HG02852 (cell line): ENCODE measurements around the gene CCNJL.

ENCODE experiments used
- ATAC-seq: cut with Tn5 transposase; IDR thresholded peaks from one replicate; pipeline ENCODE4 v1.9.1; 2021; ENCODE audit warnings: mild to moderate bottlenecking, moderate library complexity; ENCODE audit not compliant: unreplicated experiment

The CCNJL gene

DNA sequence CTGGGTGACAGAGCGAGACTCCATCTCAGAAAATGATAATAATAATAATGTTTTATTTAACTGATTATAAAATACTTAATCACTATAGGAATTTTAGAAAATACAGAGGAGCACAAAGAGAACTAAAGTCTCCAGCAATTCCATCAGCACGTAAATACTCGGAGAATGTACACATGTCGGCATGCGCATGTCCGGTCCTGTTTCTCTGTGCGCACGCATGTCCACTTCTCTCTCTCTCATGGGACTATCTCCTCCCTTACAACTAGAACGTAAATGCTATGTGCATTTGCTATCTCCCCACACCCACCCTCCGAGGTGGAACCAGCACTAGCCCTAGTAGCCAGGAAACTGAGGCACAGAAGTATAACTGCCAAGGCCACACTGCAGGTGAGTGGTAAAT, 19.0 kb downstream of the CCNJL start:
- no peak for ATAC-seq

DNA sequence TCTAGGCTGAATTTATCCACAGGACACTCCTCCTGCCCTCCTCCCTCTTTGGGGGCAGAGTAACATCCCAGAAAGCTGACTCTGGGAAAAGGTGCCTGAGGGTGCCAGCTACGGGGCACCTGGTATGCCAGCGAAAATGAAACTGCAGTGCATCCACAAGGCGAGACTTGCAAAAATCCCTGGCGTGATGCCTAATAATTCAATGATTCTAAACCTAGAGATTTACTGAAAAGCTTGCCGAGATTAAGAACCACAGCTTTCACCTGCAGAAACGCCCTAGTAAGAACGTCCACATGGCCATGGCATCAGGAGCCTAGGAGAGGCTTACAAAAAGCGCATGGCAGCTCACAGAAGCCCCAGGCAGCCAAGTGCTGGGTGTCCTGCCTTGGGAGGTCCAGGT, 20.9 kb downstream of the CCNJL start:
- no peak for ATAC-seq

DNA sequence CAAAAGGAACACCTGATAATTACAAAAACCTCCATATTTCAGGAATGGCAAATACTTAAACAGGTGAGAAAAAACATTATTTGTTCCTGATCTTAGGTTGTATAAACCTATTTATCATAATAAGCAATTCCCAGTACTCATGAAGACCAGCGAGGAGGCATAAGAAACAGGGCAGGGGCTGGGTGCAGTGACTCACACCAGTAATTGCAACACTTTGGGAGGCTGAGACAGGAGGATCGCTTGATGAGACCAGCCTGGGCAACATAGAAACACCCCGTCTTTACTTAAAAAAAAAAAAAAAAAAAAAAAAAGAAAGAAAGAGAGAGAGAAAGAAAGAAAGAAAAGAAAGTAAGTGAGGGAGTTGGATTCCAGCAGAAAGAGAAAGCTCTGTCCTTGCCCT, 21.6 kb downstream of the CCNJL start:
- no peak for ATAC-seq

DNA sequence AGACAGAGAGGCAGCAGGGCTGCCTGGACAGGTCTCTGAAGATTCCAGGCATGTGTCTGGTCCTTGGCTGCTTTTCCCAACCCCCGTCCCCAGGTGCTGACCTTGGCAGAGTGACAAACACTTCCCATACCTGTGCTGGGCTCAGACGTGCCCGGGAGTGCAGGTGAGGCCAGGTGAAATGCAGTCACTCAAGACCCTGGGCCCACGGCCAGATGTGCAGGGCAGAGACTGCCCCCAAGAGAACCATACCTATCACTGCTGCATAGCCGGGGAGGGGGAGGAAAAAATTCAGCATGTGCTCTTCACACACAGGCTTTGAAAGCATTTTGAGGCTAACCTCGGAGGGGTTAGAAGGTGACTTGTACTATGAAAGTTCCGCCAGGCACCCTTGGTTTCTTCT, 22.6 kb downstream of the CCNJL start:
- no peak for ATAC-seq

DNA sequence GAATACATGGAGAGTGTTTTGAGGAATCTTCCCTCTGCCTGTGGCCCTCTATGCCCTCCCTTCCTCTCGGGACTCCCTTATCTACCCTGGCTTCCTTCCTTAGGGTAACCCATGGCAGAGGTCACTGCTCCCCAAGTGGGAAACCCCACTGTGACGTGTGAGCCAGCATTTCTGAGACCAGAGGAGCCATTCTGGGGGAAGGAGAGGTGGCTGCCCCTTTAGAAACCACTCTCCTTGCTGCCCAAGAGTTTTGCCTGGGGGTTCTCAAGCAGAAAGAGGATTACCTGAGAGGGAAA, 23.1 kb downstream of the CCNJL start:
- ATAC-seq = no peak

DNA sequence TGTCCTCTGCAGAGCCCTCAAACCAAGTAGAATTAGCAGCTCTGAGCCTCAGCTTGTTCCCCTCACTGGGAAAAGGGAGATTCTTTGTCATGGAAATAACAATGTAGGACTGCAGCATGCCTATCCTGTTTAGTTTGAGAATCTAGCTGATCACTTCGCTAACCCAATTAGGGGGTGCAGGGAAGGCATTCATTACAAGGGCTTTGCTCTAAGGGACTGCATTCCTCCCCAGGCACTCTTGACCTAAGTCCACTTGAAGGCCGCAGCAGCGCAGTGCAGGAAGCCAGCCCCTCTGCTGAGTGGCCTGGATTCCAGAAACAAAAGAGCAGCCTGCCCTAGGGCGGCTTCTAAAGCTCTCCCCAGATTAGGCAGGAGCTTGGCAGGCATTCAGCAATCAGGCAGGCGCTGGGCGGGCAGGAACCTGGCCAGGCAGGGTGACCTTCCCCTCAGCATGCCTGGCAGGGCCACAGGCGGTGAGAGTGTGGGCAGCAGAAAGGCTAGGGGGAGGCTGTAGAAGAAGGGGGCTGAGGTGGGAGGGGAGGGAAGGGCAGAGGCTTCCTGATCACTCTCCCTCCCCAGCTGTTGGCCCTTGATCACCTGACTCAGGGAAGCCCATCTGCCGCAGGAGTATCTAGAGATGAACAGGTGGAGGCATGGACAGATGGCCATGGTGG, 24.8 kb downstream of the CCNJL start:
- ATAC-seq = no peak

DNA sequence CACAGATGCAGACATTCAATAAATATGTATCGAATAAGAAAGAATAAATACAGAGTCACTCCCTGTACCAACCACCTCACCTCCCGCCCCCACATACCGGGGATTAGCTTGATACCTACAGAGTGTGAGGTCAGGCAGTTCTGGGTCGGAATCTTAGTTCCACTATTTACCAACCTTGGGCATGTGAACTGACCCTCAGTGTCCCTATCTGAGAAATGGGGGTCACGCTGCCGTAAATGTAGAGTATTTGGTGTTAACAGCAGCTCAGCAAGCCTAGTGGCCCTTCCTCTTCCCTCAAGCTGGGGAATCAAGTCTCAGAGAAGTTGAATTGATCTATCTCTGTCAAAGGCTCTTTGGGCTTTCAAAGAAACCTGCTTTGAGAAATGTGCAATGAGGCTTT, 25.4 kb downstream of the CCNJL start:
- no peak for ATAC-seq

DNA sequence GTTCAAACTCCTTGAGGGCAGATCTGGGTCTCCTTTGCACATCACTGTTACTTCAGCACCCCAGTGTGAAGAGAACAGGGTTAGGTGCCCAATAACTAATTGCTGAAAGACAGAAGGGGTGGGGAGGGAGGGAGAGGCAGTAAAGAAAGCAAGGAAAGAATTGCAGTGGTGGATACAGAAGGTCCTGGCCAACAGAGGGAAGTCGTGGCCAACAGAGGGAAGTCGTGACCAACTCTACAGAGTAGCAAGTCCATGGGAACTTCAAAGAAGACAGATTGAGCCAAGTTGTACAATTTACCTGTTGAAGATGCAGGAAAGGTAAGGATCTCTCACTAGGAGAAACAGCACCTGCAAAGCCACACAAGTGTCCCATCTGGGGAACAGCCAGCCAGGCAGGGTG, 27.0 kb downstream of the CCNJL start:
- no peak for ATAC-seq

DNA sequence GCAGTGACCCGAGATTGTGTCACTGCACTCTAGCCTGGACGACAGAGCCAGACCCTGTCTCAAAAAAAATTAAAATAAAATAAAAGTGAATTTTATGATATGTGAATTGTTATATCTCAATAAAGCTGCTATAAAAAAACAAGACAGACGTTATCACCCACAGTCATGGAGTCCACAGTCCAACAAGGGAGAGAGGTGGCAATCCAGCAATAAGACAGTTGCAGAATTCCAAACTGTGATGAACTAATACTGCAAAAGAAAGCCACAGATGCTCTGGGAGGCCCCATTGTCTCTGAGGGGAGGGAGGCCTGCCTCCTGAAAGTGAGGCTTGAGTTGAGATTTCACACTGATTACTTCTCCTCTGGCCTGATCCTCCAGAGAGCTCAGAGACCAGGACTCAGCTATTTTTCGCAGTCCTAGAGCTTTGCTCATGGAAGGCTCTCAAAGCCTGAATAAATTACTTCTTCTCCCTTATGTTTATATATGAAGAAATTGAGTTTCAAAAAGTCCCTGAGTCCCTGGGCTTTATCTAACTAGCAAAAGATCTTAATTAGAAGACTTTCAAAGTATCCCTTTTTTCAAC, 28.0 kb downstream of the CCNJL start:
- ATAC-seq = no peak

DNA sequence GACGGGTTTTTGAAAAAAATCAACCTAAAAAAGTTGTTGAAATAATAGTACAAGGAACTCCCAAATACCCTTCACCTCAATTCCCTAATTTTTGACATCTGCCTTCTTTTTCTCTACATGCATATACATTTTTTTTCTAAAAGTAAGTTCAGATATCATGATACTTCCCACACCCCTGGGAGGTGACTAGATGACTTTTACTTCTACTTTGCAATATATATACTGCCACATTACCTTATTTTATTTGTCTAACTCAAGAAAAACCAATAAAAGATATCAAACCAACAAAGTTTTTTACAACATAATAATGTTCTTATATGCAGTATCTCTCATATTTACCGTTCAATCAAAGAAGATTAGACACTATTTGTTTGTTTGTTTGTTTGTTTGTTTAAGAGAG, 31.1 kb downstream of the CCNJL start:
- ATAC-seq = no peak

DNA sequence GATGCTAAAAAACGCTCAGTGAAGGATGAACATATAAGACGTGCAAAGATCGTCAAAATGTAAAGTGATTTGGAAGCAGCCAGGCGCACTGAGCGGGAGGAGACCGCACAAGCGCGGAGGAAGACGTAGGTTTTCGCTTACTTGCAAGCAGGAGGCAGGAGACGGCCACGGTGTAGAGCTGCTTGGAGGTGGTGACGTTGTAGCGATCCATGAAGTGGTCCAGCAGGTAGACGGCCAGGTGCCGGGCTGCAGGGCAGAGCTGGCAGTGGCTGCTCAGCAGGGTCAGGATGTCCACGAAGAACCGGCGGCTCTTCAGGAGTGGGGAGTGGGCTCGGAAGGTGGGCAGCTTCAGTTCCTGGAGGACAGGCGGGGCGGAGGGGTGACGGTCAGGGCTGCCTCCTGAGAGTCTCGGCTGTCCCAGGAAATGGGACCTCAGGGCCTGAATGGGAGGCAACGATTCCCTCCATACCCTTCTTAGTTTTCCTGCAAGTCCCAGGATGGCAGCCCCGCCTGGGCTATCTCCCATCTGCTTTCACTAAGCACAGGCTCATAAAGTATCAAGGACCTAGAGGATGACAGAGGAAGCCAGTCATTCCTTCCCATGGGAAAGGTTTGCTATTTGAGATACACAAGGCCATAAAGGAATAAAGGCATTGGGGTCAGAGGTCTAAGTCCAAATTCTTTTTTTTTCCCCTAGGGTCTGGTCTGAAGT, 31.8 kb downstream of the CCNJL start:
- ATAC-seq = no peak

DNA sequence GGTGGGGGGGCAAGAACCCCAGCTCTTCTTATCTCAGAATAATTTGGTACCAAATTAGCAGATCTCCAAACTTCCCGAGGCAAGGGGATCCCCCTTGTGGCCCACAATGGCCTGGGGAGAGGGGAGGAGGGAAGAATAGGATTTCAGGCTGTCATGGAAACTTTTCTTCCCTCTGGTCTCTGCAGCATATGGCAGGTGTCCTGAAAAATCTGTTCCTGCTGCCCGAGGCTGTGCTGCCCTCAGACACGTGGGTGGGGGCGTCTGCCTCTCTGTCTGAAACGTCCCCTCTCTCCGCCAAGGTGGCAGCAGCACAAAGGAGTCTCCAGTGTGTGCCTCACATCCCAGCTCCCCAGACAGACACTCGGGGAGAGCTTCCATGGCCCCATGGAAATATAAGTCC, 34.0 kb downstream of the CCNJL start:
- ATAC-seq = no peak

DNA sequence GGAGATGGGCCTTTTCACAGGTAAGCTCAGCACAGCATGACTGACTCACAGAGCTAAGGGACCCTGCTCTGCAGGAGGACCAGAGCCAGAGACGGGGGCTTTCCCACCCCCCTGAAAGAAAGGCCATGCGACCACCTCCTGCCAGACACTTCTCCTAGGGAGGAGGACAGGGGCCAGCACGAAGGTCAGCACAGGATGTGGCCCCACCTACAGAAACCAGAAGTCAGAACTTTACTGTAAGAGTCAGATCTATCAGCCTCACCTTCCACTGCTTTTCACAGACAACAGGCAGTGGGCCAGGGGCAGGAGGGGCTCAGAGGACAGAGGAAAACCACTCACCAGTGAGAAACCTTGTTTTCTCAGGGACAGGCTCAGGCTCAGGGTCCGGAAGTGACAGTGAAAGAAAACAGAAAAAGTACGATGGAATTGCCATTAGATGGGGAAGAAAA, 37.9 kb downstream of the CCNJL start:
- ATAC-seq = no peak

DNA sequence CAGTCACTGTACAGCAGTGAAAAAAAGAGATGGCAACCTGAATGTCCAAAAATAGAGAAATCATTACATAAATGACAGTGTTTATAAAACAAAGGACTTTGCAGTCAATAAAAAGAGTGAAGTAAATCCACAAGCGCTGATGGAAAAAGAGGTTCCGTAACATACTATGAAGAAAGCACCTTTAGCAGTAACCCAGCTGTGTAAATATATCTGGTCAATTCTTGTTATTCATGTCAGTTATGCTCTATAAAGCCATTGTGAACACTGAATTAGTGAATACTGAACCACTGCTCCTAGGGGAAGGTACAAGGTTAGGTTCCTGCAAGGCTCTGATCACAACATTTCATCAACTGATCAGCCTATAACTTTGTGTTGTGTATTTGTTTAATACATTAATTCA, 39.5 kb downstream of the CCNJL start:
- ATAC-seq = no peak

DNA sequence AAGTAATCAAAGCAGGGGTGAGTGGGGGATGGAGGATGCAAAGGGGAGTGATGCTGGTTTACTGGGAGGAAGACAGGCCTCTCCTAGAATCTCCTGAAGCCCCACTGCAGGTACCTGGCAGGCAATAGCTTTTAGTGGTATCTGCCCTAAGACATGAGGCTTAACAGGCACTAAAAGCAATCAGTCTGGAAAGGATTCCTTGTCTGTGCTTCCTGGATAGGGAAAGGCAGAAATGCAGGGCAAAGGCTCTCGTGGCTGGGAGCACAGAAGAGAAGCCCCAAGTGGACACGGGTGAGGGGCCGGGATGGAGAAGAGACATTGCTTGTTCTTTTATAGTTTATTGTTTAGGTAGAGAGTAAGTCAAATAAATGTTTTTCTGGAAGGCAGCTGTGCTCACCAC, 40.1 kb downstream of the CCNJL start:
- no peak for ATAC-seq

DNA sequence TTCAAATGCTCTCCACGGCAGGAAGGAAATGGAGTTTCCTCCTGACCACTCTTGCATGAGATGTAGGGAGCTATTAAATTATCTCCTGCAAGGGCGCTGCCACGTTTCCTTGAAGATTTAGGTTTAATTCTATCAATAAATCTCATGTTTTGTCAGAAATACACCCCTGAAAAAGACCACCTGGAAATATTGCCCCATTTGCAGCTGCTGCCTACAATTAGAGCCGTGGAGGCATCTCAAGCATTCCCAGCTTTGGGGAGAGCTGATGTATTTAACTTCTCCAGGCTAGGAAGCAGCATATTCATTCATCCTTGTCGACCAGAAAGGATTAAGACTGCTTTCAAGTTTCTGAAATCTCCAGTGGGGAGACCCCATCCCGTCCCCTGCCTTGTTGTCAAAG, 40.5 kb downstream of the CCNJL start:
- ATAC-seq = no peak

DNA sequence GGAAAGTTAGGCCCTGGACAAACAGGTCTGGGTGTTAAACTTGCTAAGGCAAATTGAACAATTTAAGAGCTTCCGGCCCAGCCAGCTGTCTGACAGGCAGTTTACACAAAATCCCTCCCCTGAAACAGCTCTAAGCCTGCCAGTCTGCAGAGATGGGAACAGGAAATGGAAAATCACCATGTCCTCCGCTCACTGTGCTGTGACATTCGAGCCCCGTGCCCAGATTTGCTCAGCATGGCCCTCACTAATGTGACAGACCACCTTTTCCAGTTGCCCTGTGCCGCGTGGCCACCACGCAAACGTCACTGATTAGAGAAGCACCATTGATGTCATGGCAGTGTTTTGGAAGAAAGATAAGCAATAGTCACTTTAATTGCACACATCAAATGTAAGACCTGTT, 41.0 kb downstream of the CCNJL start:
- ATAC-seq = no peak

DNA sequence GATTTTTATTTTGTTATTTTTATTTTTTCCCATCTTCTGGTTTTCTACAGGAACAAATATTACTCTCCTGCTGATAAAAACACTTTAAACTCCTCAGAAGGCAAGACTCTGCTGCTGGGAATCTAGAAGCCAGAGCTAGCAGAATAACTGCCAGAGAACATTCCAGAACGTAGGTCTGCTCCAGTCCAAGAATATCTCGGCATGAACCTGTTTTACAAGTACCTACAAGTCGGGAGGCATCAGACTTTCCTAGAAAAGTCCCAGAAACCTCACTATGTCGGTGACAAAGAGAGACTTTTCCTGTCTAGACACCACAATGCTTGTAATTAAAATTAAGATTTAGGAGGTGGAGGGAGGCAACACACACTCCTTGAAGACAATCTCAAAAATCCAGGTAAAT, 41.7 kb downstream of the CCNJL start:
- no peak for ATAC-seq

DNA sequence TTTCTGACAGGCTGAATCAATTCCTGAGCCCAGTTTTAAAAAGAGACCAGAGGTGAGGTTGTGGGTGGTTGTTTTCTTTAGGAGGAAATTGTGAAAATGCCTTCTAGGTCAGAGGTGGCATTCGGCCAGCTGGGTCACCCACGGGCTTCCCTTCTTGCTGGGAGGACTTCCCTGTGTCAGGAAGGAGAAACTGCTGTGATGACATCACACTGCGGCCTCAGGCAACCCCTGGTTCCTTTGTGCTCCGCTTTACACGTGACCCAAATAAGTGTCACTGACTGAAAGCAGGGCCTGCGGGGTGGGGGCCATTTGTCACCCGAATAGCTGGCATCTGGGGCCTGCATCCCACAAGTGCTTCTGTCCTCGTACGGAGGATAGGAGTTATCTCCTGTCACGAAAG, 43.3 kb downstream of the CCNJL start:
- ATAC-seq = no peak

DNA sequence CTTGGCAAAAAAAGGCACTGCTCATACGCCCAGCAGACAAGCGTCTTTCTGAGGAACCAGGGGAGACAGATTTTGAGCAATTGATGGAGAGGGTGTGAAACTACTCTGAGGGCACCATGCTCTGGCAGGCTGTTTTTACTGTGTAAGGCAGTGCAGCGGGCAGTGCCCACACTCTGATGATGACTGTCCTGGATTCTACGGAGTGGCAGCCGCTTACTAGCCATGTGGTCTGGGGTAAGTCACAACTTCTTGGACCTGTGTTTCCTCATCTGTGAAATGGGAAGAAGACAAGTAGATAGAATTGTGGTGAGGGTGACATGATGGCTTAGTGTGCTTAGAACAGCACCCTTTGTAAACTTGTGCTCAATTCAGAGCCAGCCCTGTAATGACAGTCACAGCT, 44.2 kb downstream of the CCNJL start:
- ATAC-seq = no peak

DNA sequence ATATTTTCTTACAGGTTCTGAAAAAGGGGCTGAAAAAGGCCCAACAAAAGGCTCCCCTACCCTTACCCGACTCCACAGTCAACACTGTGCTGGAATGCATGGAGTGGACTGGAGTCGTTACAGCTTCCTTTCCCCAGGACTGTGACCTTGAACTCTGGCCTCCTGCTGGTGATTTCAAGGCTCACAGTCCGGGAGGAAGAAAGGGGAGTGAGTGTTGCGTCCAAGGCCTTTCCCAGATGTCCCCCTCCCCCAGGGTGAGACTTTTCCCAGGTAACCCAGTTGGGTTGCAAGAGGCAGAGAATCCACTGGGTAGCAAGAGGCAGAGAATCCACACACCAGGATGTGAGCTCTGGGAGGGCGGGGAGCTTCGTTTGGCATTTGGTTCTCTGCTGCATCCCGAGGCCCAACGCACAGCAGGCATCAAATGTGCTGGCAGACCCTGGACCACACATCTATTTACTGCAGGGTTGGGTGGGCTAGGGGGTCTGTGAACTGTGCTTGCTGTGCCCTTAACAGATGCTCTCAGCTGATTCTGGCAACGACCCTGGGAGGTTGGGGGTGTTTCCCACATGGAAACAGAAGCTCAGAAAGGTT, 45.5 kb downstream of the CCNJL start:
- ATAC-seq = no peak

DNA sequence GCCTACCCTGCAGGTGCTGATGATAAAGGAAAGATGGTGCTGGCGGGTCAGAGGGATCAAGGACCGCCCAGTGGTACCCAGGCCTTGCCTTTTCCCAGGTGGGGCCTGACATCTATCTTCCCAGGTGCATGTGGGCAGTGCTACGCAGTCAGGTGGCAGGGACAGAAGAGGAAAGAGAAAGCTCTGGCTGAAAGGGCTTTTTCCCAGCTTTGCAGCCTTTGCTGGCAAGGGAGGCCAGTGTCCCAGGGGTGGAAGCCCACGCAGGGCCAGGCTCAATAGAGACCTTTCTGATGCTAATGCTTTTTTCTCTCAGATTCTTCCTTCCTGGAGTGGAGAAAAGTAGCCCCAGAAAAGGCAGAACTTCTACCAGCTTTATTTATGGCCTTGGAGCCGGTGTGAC, 46.3 kb downstream of the CCNJL start:
- no peak for ATAC-seq
